ENCODE data around the gene FHOD3. TPM values are rescaled to one million over a fixed set of nuclear protein-coding genes. Genes with fewer than 3 reads are reported as not detected.
"Not testable (repeated sequence)": the region's sequence is repeated elsewhere in the genome, so short reads cannot be mapped to it uniquely, and the experiment has no call there.

The FHOD3 gene
- total RNA-seq, 1 experiment from 2014 or later, result 13.0 TPM

- no peak for DNase-seq (ENCODE audit: low spot score)
Measured at GRCh38 chr18:36449451-36449850, 151.9 kb downstream of the FHOD3 start.

DNA sequence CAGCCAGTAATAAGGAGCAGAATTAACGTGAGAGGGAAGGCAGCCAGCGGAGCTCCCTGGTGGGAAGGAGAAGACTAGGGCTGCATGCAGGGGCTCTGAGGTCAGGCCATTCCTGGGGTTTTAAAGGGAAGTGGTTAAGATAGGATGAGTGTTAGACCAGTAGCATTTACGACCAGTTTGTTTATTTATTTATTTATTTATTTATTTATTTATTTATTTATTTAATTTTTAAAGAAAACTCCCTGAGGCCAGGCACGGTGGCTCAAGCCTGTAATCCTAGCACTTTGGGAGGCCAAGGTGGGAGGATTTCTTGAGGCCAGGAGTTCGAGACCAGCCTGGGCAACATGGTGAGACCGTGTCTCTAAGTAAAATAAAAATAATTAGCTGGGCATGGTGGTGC is 152.8 kb downstream of the FHOD3 start:
- no peak for DNase-seq (ENCODE audit: low spot score)

- peak; percentile 76 for DNase-seq (ENCODE audit: low spot score)
Measured at GRCh38 chr18:36451454-36452251, 154.1 kb downstream of the FHOD3 start.

DNA sequence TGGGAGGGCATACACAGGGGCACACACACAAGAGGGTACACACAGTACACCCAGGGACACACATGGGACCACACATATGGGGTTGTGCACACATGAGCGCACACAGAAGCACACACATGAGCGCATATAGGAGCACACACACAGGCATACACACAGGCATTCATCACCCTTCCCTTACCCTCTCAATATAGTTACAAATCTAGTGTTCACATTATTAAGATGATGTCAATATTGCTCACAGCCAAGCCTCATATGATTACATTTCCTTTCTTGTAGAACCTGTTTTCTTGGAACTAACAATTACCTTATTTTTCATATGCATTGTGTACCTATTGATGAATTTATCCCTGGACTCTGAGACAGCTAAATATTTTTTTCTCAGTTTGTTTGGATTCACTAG is 156.7 kb downstream of the FHOD3 start:
- DNase-seq (ENCODE audit: low spot score), result no peak

GRCh38 chr18:36454848-36455458 is 157.4 kb downstream of the FHOD3 start:
- DNase-seq (ENCODE audit: low spot score), result no peak

DNA sequence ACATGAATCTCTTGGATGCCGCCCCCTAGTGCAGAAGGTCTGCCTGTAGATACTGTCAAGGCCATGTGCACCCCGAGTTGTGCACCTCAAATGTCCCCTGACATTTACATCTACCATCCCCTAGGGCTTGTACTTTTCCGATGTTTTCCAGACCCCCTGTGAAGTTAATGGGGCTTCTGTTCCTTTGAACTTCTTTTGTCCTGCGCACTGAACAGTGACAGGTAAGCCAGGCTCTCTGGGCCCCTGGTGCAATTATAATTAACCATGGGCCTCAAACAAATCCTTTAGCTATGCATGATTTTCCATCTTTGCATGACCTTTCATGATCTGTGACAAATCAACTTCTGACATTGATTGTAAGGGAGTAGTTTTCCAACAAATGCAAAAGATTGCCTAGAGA is 158.4 kb downstream of the FHOD3 start:
- DNase-seq (ENCODE audit: low spot score), result no peak

DNA sequence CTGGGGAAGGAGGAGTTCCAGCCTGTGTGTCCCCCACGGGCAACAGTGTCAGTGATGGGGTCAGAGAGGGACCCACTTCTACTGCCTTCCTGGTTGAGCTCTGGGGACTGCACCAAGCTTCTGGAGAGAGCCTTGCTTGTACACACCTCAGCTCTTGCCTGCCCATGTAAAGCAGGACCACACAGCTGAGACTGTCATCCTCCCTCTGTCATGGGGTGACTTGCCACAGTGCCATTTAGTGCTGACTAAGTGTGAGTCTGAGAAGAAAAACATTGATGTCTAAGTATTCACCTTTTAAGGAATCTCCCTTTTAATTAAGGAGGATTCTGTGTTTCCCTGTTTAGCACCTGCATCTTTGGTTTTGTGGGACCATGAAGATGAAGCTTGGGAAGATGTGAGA is 159.1 kb downstream of the FHOD3 start:
- no peak for DNase-seq (ENCODE audit: low spot score)

DNA sequence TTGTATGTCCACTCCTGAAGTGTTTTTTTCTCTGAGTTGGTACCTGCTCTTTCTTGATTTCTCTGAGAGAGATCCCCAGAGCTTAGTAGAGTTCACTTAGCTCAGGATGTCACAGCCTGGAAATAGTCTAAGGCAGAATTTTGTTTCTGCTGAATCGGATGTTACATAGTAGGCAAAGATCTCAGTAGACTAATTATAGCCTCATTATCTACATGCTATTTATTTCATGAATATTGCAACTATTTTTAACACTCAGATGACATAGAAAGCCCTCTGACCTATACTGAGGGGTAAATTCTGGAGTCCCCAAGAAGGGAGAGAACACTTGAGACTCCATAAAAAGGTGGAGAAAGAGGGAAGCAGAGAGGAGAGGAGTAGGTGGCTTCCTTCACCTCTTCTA is 160.2 kb downstream of the FHOD3 start:
- DNase-seq (ENCODE audit: low spot score), result no peak

- no peak for DNase-seq (ENCODE audit: low spot score)
Measured at GRCh38 chr18:36458306-36458705, 160.8 kb downstream of the FHOD3 start.

DNA sequence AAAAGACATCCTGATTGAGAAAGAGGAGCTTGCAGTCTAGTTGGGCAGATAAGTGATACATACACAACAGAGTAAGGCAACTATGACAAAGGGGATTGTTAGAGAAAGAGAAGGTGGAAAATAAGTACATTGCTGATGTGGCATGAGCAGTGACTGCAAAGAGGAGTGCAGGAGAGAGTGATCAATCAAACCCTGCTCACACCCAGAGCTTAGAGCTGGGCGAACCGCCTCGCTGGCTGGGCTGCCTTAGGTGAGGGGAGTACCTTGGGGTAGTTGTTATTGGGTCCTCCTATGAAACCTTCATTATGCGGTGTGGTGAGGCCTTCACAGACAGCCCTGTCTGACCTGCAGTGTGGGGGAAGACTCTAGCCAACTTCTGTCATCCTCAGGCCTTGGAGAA is 161.7 kb downstream of the FHOD3 start:
- DNase-seq (ENCODE audit: low spot score), result no peak

DNA sequence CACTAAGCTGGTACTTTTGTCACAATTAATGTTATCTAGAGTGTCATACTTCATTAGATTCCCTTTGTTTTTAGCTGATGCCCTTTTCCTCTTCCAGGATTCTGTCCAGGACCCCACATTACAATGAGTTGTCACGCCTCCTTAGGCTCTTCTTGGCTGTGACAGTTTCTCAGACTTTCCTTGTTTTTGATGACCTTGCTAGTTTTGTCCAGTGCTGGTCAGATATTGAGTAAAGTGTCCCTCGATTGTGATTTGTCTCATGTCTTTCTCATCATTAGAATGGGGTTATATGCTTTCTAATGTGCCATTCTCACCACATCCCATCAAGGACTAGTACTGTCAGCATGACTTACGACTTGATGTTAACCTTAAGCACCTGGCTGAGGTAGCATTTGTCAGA is 162.3 kb downstream of the FHOD3 start:
- no peak for DNase-seq (ENCODE audit: low spot score)

GRCh38 chr18:36460324-36460850 is 162.9 kb downstream of the FHOD3 start:
- DNase-seq (ENCODE audit: low spot score), result no peak

DNA sequence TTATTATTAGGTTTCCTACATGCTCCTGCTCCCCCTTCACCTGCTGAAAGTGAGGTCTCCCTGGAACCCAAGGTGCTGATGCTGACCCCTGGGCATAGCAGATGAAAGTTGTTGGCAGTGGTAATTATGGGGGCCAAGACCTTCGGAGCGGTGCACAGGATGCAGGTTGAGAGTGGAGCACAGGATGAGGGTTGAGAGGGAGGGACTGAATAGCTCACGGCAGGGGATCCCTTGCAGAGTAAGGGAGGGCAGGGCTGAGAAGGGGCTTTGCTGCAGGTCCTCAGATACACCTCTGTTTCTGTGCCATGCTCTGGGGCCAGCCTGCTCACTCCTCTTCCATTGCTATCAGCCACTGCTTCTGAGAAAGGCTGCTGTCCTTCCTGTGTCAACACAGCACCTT is 163.3 kb downstream of the FHOD3 start:
- no peak for DNase-seq (ENCODE audit: low spot score)

- DNase-seq (ENCODE audit: low spot score), result peak; percentile 26
Measured at GRCh38 chr18:36461551-36461987, 164.1 kb downstream of the FHOD3 start.

DNA sequence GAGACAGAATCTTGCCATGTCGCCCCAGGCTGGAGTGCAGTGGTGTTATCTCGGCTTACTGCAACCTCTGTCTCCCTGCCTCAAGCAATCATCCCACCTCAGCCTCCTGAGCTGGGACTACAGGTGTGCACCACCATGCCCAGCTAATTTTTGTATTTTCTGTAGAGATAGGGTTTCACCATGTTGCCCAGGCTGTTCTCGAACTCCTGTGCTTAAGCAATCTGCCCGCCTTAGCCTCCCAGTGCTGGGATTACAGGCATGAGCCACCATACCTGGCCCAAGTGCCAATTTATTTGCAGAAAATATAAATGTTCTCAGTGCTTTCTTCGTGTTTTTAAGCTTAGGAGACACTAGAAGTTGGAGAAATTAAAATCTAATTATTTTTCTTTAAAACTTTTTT is 166.0 kb downstream of the FHOD3 start:
- not testable (repeated sequence) for DNase-seq (ENCODE audit: low spot score)

- no peak for DNase-seq (ENCODE audit: low spot score)
Measured at GRCh38 chr18:36464126-36464651, 166.7 kb downstream of the FHOD3 start.

- no peak for DNase-seq (ENCODE audit: low spot score)
Measured at GRCh38 chr18:36465276-36465675, 167.8 kb downstream of the FHOD3 start.

DNA sequence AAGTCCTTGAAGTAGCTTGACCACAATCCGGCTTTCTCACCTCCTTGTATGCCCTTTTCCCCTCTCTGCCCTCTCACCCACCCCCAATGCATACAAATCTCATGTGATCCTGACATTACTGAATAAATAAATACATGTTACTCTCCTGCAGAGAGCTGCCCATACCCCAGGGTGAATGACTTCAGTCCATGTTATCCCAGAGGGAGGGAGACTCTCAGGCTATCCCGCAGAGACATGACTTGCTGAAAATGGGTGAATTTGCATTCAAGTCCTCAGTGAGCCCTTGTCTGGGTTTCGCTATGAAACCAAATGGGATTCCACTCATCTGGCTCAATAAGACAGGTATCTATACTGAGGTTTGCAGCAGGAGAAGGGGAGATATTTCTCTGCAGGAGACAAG is 168.5 kb downstream of the FHOD3 start:
- DNase-seq (ENCODE audit: low spot score), result no peak

GRCh38 chr18:36467614-36468013 is 170.1 kb downstream of the FHOD3 start:
- no peak for DNase-seq (ENCODE audit: low spot score)

DNA sequence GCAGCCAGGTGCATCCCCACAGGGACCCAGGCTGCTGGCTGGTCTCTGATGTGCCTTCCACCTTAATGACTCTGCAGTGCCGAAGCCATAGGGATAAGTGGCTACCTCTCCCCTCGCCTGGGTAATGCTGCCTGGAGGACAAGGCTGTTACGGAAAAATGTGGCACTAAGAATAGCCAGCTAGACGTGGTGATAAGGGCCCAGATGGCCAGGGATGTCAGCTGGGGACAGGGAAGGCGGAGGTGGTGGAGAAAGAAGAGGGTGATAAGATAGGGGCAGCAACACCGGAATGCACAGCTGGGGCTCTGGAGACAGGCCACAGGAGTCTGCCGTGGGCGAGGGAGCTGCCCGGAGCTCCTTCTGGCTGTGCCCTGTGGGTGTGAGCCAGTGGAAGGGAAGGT is 170.6 kb downstream of the FHOD3 start:
- no peak for DNase-seq (ENCODE audit: low spot score)

- no peak for DNase-seq (ENCODE audit: low spot score)
Measured at GRCh38 chr18:36469461-36469860, 171.9 kb downstream of the FHOD3 start.

- no peak for DNase-seq (ENCODE audit: low spot score)
Measured at GRCh38 chr18:36470896-36471295, 173.4 kb downstream of the FHOD3 start.

GRCh38 chr18:36471393-36471792 is 173.9 kb downstream of the FHOD3 start:
- DNase-seq (ENCODE audit: low spot score), result no peak
